Fibroblast of mammary gland (primary cell): Measurements from ENCODE around the gene EPHB2.
"Not testable (repeated sequence)": the region's sequence is repeated elsewhere in the genome, so short reads cannot be mapped to it uniquely, and the experiment has no call there.

Experiments
- DNase-seq: peaks from one replicate; pipeline ENCODE4 v3.0.0-alpha.2; 2010; ENCODE audit warnings: low read depth
- H3K4me3 ChIP-seq: 2 replicates; pipeline ENCODE4 v1.5.1; 2011; ENCODE audit warnings: low read depth, mild to moderate bottlenecking, low read length, moderate library complexity; ENCODE audit not compliant: control insufficient read depth
- TF ChIP-seq, protein P1 (sequence below): conservative IDR thresholded peaks from 2 replicates; pipeline ENCODE4 v1.5.1; 2011; ENCODE audit warnings: low read depth, low read length, inconsistent platforms; ENCODE audit not compliant: control insufficient read depth, insufficient read depth

EPHB2 gene

DNA sequence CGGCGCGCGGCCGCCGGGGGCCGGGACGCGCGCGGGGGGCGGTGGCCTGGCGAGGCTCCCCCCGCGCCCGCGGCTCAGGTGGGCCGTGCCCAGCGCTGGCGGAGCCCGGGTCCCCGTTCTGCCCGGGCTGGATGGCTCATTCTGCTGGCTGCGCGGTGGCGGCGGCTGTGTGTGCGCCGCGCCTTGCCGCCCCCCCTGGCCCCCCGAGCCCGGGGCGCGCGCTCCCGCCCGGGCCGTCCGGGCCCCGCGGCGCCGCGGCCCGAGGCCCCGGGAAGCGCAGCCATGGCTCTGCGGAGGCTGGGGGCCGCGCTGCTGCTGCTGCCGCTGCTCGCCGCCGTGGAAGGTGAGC is at the start of gene EPHB2:
Gene EPHB2, plus strand, starts transcription at position 139 of the 349 bp plus-strand sequence. Its CDS starts 144 bp downstream, at position 283.
- peak within 1 kb of the TSS; percentile 40 for H3K4me3 ChIP-seq
- peak; percentile 19 for DNase-seq
- TF ChIP-seq, protein P1, sequence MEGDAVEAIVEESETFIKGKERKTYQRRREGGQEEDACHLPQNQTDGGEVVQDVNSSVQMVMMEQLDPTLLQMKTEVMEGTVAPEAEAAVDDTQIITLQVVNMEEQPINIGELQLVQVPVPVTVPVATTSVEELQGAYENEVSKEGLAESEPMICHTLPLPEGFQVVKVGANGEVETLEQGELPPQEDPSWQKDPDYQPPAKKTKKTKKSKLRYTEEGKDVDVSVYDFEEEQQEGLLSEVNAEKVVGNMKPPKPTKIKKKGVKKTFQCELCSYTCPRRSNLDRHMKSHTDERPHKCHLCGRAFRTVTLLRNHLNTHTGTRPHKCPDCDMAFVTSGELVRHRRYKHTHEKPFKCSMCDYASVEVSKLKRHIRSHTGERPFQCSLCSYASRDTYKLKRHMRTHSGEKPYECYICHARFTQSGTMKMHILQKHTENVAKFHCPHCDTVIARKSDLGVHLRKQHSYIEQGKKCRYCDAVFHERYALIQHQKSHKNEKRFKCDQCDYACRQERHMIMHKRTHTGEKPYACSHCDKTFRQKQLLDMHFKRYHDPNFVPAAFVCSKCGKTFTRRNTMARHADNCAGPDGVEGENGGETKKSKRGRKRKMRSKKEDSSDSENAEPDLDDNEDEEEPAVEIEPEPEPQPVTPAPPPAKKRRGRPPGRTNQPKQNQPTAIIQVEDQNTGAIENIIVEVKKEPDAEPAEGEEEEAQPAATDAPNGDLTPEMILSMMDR: no peak

DNA sequence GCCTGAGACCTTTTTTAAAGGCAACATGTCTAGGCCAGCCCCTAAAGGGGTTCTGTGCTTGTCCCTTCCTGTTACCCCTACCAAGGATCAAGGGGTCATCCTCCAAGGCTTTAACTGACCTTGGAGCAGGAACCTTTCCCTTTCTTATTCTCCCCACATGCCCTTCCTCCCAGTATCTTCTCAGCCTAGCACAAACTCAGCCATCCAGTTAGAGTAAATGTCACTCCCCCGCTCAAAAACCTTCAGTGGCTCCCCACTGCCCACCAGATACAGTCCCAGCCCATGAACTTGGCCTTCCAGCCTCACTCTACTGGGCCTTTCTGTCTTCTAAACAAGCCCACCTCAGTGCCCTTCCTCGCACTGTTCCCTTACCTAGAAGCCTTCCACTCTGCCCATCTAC is 48.8 kb upstream of the EPHB2 start:
- DNase-seq: no peak
- no peak overlapping the region for H3K4me3 ChIP-seq
- TF ChIP-seq, protein P1: no peak

DNA sequence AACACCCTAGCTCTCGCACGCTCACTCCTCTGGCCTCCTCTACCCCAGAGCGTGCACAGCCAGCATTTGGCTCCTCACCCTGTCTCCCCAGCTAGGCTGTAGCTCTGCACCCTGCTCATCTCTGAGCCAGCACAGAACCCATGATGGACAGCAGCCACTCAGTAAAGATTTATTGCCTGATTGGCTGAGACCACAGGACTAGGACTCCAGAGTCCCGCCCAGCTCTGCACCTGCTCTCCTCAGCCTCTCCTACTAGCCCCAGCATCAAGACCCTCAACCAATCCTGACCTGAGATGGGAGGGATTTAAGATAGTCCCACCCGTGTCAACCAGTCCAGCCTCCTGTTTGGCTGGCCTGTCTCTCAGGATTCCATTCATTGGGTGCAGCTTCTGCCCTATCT is 48.3 kb upstream of the EPHB2 start:
- H3K4me3 ChIP-seq: no peak overlapping the region
- TF ChIP-seq, protein P1: no peak
- DNase-seq: no peak

DNA sequence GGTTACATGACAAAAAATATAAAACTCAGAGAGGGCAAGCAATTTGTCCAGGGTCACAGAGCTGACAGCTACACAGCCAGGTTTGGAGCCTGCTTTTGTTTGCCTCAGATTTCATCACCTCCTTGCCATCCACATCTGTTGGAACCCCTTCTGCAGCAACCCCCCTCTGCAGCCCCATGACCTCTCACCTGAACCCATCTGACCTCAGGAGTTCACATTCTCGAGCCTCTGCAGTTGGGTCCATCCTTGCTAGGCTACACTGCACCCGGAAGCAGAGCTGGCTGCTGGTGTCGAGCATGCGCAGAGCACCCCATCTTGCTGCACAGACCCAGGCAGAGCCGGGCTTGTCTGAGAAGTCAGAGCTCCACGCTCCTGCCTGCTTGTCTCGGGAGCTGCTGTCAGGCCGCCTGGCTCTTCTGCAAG is 47.6 kb upstream of the EPHB2 start:
- TF ChIP-seq, protein P1: no peak
- H3K4me3 ChIP-seq: no peak overlapping the region
- no peak for DNase-seq

DNA sequence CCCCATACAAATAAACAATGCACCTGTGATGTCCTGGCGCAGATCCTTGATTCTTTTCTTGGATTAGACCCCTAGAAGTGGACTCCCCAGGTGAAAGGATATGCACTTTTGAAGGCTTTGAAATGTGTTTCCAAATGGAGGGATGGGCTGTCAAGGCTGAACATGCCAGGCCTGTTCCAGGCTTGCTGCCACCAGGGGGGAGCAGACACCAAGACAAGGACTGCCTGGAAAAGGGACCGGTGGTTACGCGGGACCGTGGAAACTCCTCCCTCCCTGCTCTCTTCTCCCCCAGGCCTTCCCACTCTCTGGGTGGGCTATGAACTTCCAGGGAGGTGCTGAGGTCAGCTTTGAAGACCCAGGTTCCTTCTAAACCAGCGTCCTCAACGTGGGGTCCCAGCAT is 44.9 kb upstream of the EPHB2 start:
- TF ChIP-seq, protein P1: peak; percentile 44
- H3K4me3 ChIP-seq: no peak overlapping the region
- peak; percentile 18 for DNase-seq

DNA sequence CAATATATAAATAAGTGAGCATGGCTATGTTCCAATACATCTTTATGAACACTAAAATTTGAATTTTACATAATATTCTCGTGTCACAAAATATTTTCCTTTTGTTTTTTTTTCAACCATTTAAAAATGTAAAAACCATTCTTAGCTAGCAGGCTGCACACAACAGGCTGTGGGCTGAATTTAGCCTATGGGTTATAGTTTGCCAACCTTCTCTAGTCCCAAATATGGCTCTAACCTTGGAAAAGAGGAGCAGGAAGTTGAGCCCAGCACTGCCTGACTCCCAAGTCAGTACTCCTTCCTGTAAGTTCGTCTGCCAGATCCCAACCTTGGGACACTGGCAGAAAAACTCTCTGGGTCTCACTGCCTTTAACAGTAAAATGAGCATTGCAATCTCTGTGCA is 44.2 kb upstream of the EPHB2 start:
- no peak for DNase-seq
- TF ChIP-seq, protein P1: no peak
- H3K4me3 ChIP-seq: no peak overlapping the region

DNA sequence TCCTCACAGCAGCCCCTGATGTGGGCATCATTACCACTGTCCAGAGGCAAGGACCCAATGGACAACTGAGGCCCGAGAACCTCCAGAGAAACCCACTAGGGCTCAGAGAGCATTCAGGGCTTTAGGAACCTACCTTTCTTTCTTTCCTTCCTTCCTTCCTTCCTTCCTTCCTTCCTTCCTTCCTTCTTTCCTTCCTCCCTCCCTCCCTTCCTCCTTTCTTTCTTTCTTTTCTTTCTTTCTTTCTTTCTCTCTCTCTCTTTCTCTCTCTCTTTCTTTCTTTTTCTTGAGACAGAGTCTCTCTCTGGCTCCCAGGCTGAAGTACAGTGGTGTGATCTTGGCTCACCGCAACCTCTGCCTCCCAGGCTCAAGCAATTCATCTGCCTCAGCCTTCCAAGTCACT is 41.8 kb upstream of the EPHB2 start:
- DNase-seq, H3K4me3 ChIP-seq: not testable (repeated sequence)
